OCI-LY3 (cell line): ENCODE results near the gene CD9.

ENCODE experiments used
- H2AFZ ChIP-seq: fragments of 200-600, 300-600 bp; shearing (Covaris generic); 2 replicates; pipeline ENCODE4 v1.6.0; 2014; ENCODE audit warnings: antibody characterized with exemption, low read depth, low read length
- H3K27ac ChIP-seq: fragments of 200-600, 300-600 bp; sonication (generic); 2 replicates; pipeline ENCODE4 v1.5.1; 2014; ENCODE audit warnings: mild to moderate bottlenecking, low read length, moderate library complexity, mixed read lengths
- H3K27me3 ChIP-seq: fragments of 200-600, 300-600 bp; sonication (generic); 2 replicates; pipeline ENCODE4 v1.6.1; 2014; ENCODE audit warnings: low read depth, low read length, mixed read lengths
- H3K36me3 ChIP-seq: fragments of 200-600, 300-600 bp; sonication (generic); replicated peaks from 2 replicates; pipeline ENCODE3; 2014; ENCODE audit warnings: low read depth, low read length, mixed read lengths
- H3K4me1 ChIP-seq: fragments of 300-600, 200-600 bp; sonication (generic); 2 replicates; pipeline ENCODE4 v1.6.1; 2014; ENCODE audit warnings: low read length, mixed read lengths
- H3K4me2 ChIP-seq: fragments of 200-600, 300-600 bp; sonication (generic); 2 replicates; pipeline ENCODE4 v1.6.1; 2014; ENCODE audit warnings: low read length, mixed read lengths
- H3K4me3 ChIP-seq: fragments of 300-600, 200-600 bp; sonication (generic); 2 replicates; pipeline ENCODE4 v1.5.1; 2014; ENCODE audit warnings: antibody characterized with exemption, mild to moderate bottlenecking, low read length, moderate library complexity
- H3K79me2 ChIP-seq: fragments of 300-600, 200-600 bp; shearing (Covaris generic); 2 replicates; pipeline ENCODE4 v1.6.1; 2014; ENCODE audit warnings: mild to moderate bottlenecking, low read length, mixed read lengths
- H3K9ac ChIP-seq: fragments of 300-600, 200-600 bp; shearing (Covaris generic); 2 replicates; pipeline ENCODE4 v1.6.0; 2014; ENCODE audit warnings: mild to moderate bottlenecking, low read length, moderate library complexity
- H3K9me3 ChIP-seq: fragments of 200-600, 300-600 bp; shearing (Covaris generic); 2 replicates; pipeline ENCODE4 v1.6.1; 2014; ENCODE audit warnings: low read length, mixed read lengths; ENCODE audit not compliant: insufficient read depth
- H4K20me1 ChIP-seq: fragments of 200-600, 300-600 bp; sonication (generic); 2 replicates; pipeline ENCODE4 v1.6.1; 2016; ENCODE audit warnings: low read length, mixed read lengths; ENCODE audit not compliant: insufficient read depth
- CTCF ChIP-seq: fragments of 200-600, 300-600 bp; sonication (generic); IDR thresholded peaks from 2 replicates; pipeline ENCODE4 v1.5.1; 2014; ENCODE audit warnings: antibody characterized with exemption, low read length, low read depth
- EZH2phosphoT487 ChIP-seq: fragments of 200-600 bp; shearing (Covaris generic); IDR thresholded peaks from 2 replicates; pipeline ENCODE4 v1.6.1; 2018; ENCODE audit warnings: antibody characterized with exemption, mixed run types, low read depth

The CD9 gene

GRCh38 chr12:6219980-6220379, 19.8 kb downstream of the CD9 start:
- Histone ChIP-seq H3K4me2 (no peak overlapping the region), H3K79me2 (no peaks in the 10 kb centered on the region)

GRCh38 chr12:6221146-6221545, 20.9 kb downstream of the CD9 start:
- no peak for TF ChIP-seq CTCF
- TF ChIP-seq EZH2phosphoT487, result no peak
- H3K9me3 ChIP-seq, result no peaks in the 10 kb centered on the region
- no peak overlapping the region for H3K27ac ChIP-seq
- H3K4me1 ChIP-seq, result no peaks in the 10 kb centered on the region
- no peak overlapping the region for H3K9ac ChIP-seq
- peaks cover 20% of the 10 kb centered on the region; the same call in 1 of the 2 replicates for H3K27me3 ChIP-seq
- H3K4me3 ChIP-seq, result no peak overlapping the region
- H3K4me2 ChIP-seq, result no peak overlapping the region
- no peak overlapping the region for H2AFZ ChIP-seq
- H3K79me2 ChIP-seq, result no peaks in the 10 kb centered on the region
- H3K36me3 ChIP-seq, result no peaks in the 10 kb centered on the region
- H4K20me1 ChIP-seq, result no peaks in the 10 kb centered on the region

More at GRCh38 chr12:6219980-6220379, 19.8 kb downstream of the CD9 start:
- no peaks in the 10 kb centered on the region for H3K9me3 ChIP-seq
- H2AFZ ChIP-seq, result no peak overlapping the region
- peaks cover 20% of the 10 kb centered on the region; the same call in 1 of the 2 replicates for H3K27me3 ChIP-seq
- TF ChIP-seq EZH2phosphoT487 (no peak), CTCF (no peak)
- no peak overlapping the region for H3K27ac ChIP-seq
- no peak overlapping the region for H3K9ac ChIP-seq
- no peaks in the 10 kb centered on the region for H3K4me1 ChIP-seq
- H3K4me3 ChIP-seq, result no peak overlapping the region
- no peaks in the 10 kb centered on the region for H4K20me1 ChIP-seq
- H3K36me3 ChIP-seq, result no peaks in the 10 kb centered on the region

GRCh38 chr12:6222078-6222654, 22.0 kb downstream of the CD9 start:
- Histone ChIP-seq H3K79me2 (no peaks in the 10 kb centered on the region), H3K27ac (no peak overlapping the region), H3K4me2 (no peak overlapping the region), H3K9me3 (no peaks in the 10 kb centered on the region), H2AFZ (no peak overlapping the region), H3K9ac (no peak overlapping the region), H3K4me3 (no peak overlapping the region), H3K27me3 (peaks cover 20% of the 10 kb centered on the region), H4K20me1 (no peaks in the 10 kb centered on the region), H3K4me1 (no peaks in the 10 kb centered on the region), H3K36me3 (no peaks in the 10 kb centered on the region)
- no peak for TF ChIP-seq EZH2phosphoT487
- TF ChIP-seq CTCF, result no peak

- Histone ChIP-seq H3K4me3 (no peak overlapping the region), H3K79me2 (no peaks in the 10 kb centered on the region), H3K4me1 (no peaks in the 10 kb centered on the region), H3K9me3 (no peaks in the 10 kb centered on the region), H3K4me2 (no peak overlapping the region), H3K9ac (no peak overlapping the region), H3K27ac (no peak overlapping the region), H2AFZ (no peak overlapping the region), H3K27me3 (peaks cover 20% of the 10 kb centered on the region), H4K20me1 (no peaks in the 10 kb centered on the region), H3K36me3 (no peaks in the 10 kb centered on the region)
- TF ChIP-seq EZH2phosphoT487 (no peak), CTCF (no peak)
Measured at GRCh38 chr12:6223545-6223944, 23.3 kb downstream of the CD9 start.
